OCI-LY7 (cell line): Measurements from ENCODE around the gene SETD1B. TPM values are rescaled to one million over a fixed set of nuclear protein-coding genes. Genes with fewer than 3 reads are reported as not detected.

Experiments used
- BruUV-seq: library from RNA; stranded (reverse); fragments of 400-500 nt; replicated peaks from 2 replicates; lab custom pipeline; 2021; lab: Mats Ljungman, UMichigan
- CTCF ChIA-PET: fragments of 300-600 bp; sonication (Branson Sonifier 250); formaldehyde crosslinking; loops from one replicate; lab custom pipeline; 2022; ENCODE audit warnings: antibody characterized with exemption; ENCODE audit not compliant: unreplicated experiment; lab: Charles Lee
- POLR2A ChIA-PET: fragments of 300-600 bp; sonication (Branson Sonifier 250); formaldehyde crosslinking; loops from one replicate; lab custom pipeline; 2022; ENCODE audit warnings: antibody characterized with exemption; lab: Charles Lee
- DNase-seq: peaks from one replicate; pipeline ENCODE4 v3.0.0-alpha.2; 2015; ENCODE audit warnings: low spot score
- H2AFZ ChIP-seq: fragments of 200-600 bp; sonication (generic), shearing (Covaris generic); 2 replicates; pipeline ENCODE4 v1.6.1; 2014; ENCODE audit warnings: mild to moderate bottlenecking, antibody characterized with exemption, low read length, moderate library complexity
- H3K27ac ChIP-seq: fragments of 200-600 bp; sonication (generic); 2 replicates; pipeline ENCODE4 v1.5.1; 2014; ENCODE audit warnings: mixed run types, low read depth, mild to moderate bottlenecking, moderate library complexity, low read length, inconsistent platforms; ENCODE audit not compliant: poor library complexity, severe bottlenecking
- H3K36me3 ChIP-seq: fragments of 200-600 bp; sonication (generic); 2 replicates; pipeline ENCODE4 v1.6.1; 2014; ENCODE audit warnings: mild to moderate bottlenecking, antibody characterized with exemption, low read length, moderate library complexity, mixed read lengths; ENCODE audit not compliant: insufficient read depth
- H3K4me1 ChIP-seq: fragments of 200-600 bp; sonication (generic); 2 replicates; pipeline ENCODE4 v1.5.1; 2014; ENCODE audit warnings: mild to moderate bottlenecking, low read length; ENCODE audit not compliant: insufficient read depth, poor library complexity, severe bottlenecking
- H3K4me2 ChIP-seq: fragments of 200-600 bp; sonication (generic); 2 replicates; pipeline ENCODE4 v1.6.1; 2014; ENCODE audit warnings: mild to moderate bottlenecking, low read length
- H3K4me3 ChIP-seq: fragments of 200-600 bp; sonication (generic); 2 replicates; pipeline ENCODE4 v1.5.1; 2014; ENCODE audit warnings: mild to moderate bottlenecking, low read depth, low read length; ENCODE audit not compliant: poor library complexity, severe bottlenecking
- H3K79me2 ChIP-seq: fragments of 200-600 bp; sonication (generic); 2 replicates; pipeline ENCODE4 v1.6.1; 2016; ENCODE audit warnings: low read depth, mild to moderate bottlenecking, low read length, moderate library complexity, mixed read lengths; ENCODE audit not compliant: insufficient read depth
- H3K9me2 ChIP-seq: fragments of 200-600 bp; sonication (generic); 2 replicates; pipeline ENCODE4 v1.6.1; 2016; ENCODE audit warnings: mild to moderate bottlenecking, low read length, mixed read lengths; ENCODE audit not compliant: insufficient read depth
- H3K9me3 ChIP-seq: fragments of 200-600 bp; sonication (generic); 2 replicates; pipeline ENCODE4 v1.6.1; 2014; ENCODE audit warnings: mild to moderate bottlenecking, mixed run types, low read length, mixed read lengths
- H4K20me1 ChIP-seq: fragments of 200-600 bp; sonication (generic); 2 replicates; pipeline ENCODE4 v1.6.1; 2014; ENCODE audit warnings: mild to moderate bottlenecking, antibody characterized with exemption, low read length, moderate library complexity, mixed read lengths; ENCODE audit not compliant: insufficient read depth
- CTCF ChIP-seq: fragments of 200-600 bp; sonication (generic); conservative IDR thresholded peaks from 2 replicates; pipeline ENCODE4 v1.5.1; 2014; ENCODE audit warnings: mild to moderate bottlenecking, antibody characterized with exemption, low read length, moderate library complexity, mixed read lengths
- EZH2phosphoT487 ChIP-seq: fragments of 200-600 bp; sonication (generic); IDR thresholded peaks from 2 replicates; pipeline ENCODE4 v1.6.1; 2018; ENCODE audit warnings: low read depth, borderline replicate concordance, mild to moderate bottlenecking, mixed run types, antibody characterized with exemption, low read length, moderate library complexity, mixed read lengths
- intact Hi-C: fragments of 100-400 bp; cut with micrococcal nuclease; formaldehyde crosslinking; loops from one replicate; pipeline ENCODE4 v1.10.0; 2022; ENCODE audit not compliant: unreplicated experiment
- total RNA-seq, 2 experiments: library from RNA; depleted of rRNA in 1 of 2; stranded (reverse); fragments of >200 nt in 1 of 2; shearing (Covaris generic) in 1 of 2; gene quantifications; 2 replicates each; pipeline ENCODE4 v1.2.3, GENCODE V29; 2014 to 2022

SETD1B gene
- total RNA-seq, 2 experiments from 2014 or later: 4.7 to 22.5 TPM

- H4K20me1 ChIP-seq: no peaks in the 10 kb centered on the region
- no peak for DNase-seq
- no peaks in the 10 kb centered on the region for H3K79me2 ChIP-seq
- H3K27ac ChIP-seq: no peak overlapping the region
- no peak overlapping the region for H3K4me3 ChIP-seq
- H3K4me2 ChIP-seq: no peak overlapping the region
- no peaks in the 10 kb centered on the region for H3K4me1 ChIP-seq
- no peaks in the 10 kb centered on the region for H3K9me2 ChIP-seq
- no peaks in the 10 kb centered on the region for H3K9me3 ChIP-seq
- H2AFZ ChIP-seq: no peak overlapping the region
- H3K36me3 ChIP-seq: peaks cover 68% of the 10 kb centered on the region
- TF ChIP-seq CTCF (no peak), EZH2phosphoT487 (no peak)
- intact Hi-C loops: no loop called here
- ChIA-PET POLR2A (no interaction called here), CTCF (no interaction called here)
- BruUV-seq: no TSS peak
These were observed 19.4 kb downstream of the SETD1B start for GRCh38 chr12:121823101-121823726.

GRCh38 chr12:121823727-121824115, 19.9 kb downstream of the SETD1B start:
- Histone ChIP-seq H3K4me3 (no peak overlapping the region), H2AFZ (no peak overlapping the region), H3K4me1 (no peaks in the 10 kb centered on the region), H3K9me2 (no peaks in the 10 kb centered on the region), H3K36me3 (peaks cover 71% of the 10 kb centered on the region), H4K20me1 (no peaks in the 10 kb centered on the region; the same call in 1 of the 2 replicates), H3K9me3 (no peaks in the 10 kb centered on the region), H3K27ac (no peak overlapping the region), H3K79me2 (no peaks in the 10 kb centered on the region), H3K4me2 (no peak overlapping the region)
- TF ChIP-seq EZH2phosphoT487: no peak
- no peak for TF ChIP-seq CTCF
- ChIA-PET POLR2A (no interaction called here), CTCF (no interaction called here)
- no peak for DNase-seq
- no TSS peak for BruUV-seq
- intact Hi-C loops: no loop called here

GRCh38 chr12:121825041-121825523, 21.3 kb downstream of the SETD1B start:
- POLR2A ChIA-PET: interaction anchor here (0.7 kb wide), 1 partner anchor 43 kb away, joined by 3 read pairs; no protein-coding TSS in a partner anchor
- peaks cover 73% of the 10 kb centered on the region; the same call in 1 of the 2 replicates for H3K36me3 ChIP-seq

More at GRCh38 chr12:121825041-121825523, 21.3 kb downstream of the SETD1B start:
- intact Hi-C loops: no loop called here
- BruUV-seq: no TSS peak
- Histone ChIP-seq H3K79me2 (no peaks in the 10 kb centered on the region), H4K20me1 (no peaks in the 10 kb centered on the region; the same call in 1 of the 2 replicates), H3K4me3 (no peak overlapping the region), H3K9me2 (no peaks in the 10 kb centered on the region), H3K4me1 (no peaks in the 10 kb centered on the region), H2AFZ (no peak overlapping the region), H3K27ac (no peak overlapping the region), H3K4me2 (no peak overlapping the region), H3K9me3 (no peaks in the 10 kb centered on the region)
- CTCF ChIA-PET: no interaction called here
- TF ChIP-seq CTCF: no peak
- no peak for TF ChIP-seq EZH2phosphoT487
- DNase-seq: no peak
